Adrenal gland (tissue), 12 donors: ENCODE measurements around the gene SPATS1. TPM values are rescaled to one million over a fixed set of nuclear protein-coding genes. Genes with fewer than 3 reads are reported as not detected.

Source experiments
- DNase-seq, 7 donors: peaks; one replicate each; pipeline ENCODE4 v3.0.0-alpha.2; 2019 to 2020
- H3K27ac ChIP-seq, 5 donors: fragments of 200-600 bp; sonication (generic) in 4 of 5; 1 replicate in 3 of 5; 2 replicates in 2 of 5; pipeline versions ENCODE4 v1.5.1 to v1.8.0; 2016 to 2020; ENCODE audit warnings: mild to moderate bottlenecking in 1 of 5
- H3K27me3 ChIP-seq: fragments of 200-600 bp; 2 replicates; pipeline ENCODE4 v1.8.0; 2021
- H3K36me3 ChIP-seq, 2 donors: fragments of 200-600 bp; replicated peaks in 1 of 2; 1 replicate in 1 of 2; 2 replicates in 1 of 2; pipeline versions ENCODE4 v1.5.1 to v1.8.0; 2018 to 2022
- H3K4me1 ChIP-seq, 2 donors: fragments of 200-600 bp; replicated peaks in 1 of 2; 1 replicate in 1 of 2; 2 replicates in 1 of 2; pipeline versions ENCODE4 v1.5.1 to v1.8.0; 2018 to 2021
- H3K4me3 ChIP-seq, 4 donors: fragments of 200-600 bp; sonication (generic) in 3 of 4; one replicate each; pipeline ENCODE4 v1.5.1; 2016 to 2018
- H3K9me3 ChIP-seq, 3 donors: fragments of 200-600 bp; sonication (generic) in 1 of 3; replicated peaks in 1 of 3; 1 replicate in 2 of 3; 2 replicates in 1 of 3; pipeline versions ENCODE4 v1.5.1 to v1.8.0; 2016 to 2021
- CTCF ChIP-seq, 6 experiments: fragments of 450-650 bp in 4 of 6; fragments of 200-600 bp in 2 of 6; sonication (generic) in 1 of 6; IDR thresholded peaks; 1 replicate in 5 of 6; 2 replicates in 1 of 6; pipeline versions ENCODE4 v1.5.1 to v1.8.0; 2016 to 2021; ENCODE audit warnings: antibody characterized with exemption in 6 of 6, mild to moderate bottlenecking in 2 of 6, moderate library complexity in 1 of 6
- POLR2A ChIP-seq, 2 donors: fragments of 450-650 bp; IDR thresholded peaks; one replicate each; pipeline ENCODE4 v1.6.1; 2017; ENCODE audit warnings: antibody characterized with exemption in 2 of 2, mild to moderate bottlenecking in 2 of 2, moderate library complexity in 1 of 2
- WGBS, 4 donors: extraction: QIAGEN DNeasy Blood & Tissue Kit in 2 of 4; methylation state at CpG; one replicate each; pipeline versions ENCODE4 v1.1.5 to v1.1.7; 2013 to 2017; 5-methylcytosine and 5-hydroxymethylcytosine counted together
- intact Hi-C, 2 donors: fragments of 100-400 bp; cut with DNase I; formaldehyde crosslinking; loops; one replicate each; pipeline versions ENCODE4 v1.14.1 to v1.15.0; 2022 to 2023
- polyA plus RNA-seq, 3 donors: library from polyadenylated mRNA; stranded (reverse); fragments of 200-250 nt in 2 of 3; fragments of 350-450 nt in 1 of 3; fragmentation: Illumina TruSeq in 1 of 3; extraction: RNeasy Lipid Tissue Mini Kit (QIAGEN cat#74804) in 1 of 3; gene quantifications; one replicate each; pipeline ENCODE4 v1.2.3, GENCODE V29; 2013 to 2014
- total RNA-seq, 9 donors: library from RNA; depleted of rRNA in 4 of 9; stranded (reverse); fragments of >200 nt in 4 of 9; fragments of 120-200 nt in 1 of 9; fragmentation: NEBNext Ultra II Directional in 1 of 9; extraction: Animal tissue kit (Norgen Biotek cat#: 25700) in 1 of 9; gene quantifications; one replicate each; pipeline versions ENCODE4 v1.1.0 to v1.2.4, GENCODE V29; 2013 to 2023
- donor health status: healthy with polysubstance abuse.
- donor health status: Bipolar disorder and iron deficiency.
- donor health status: DM: yes; HTN: yes; CAD: no.
- donor health status: DM: no; HTN: no; CAD: no.
- donor health status: DM: no; HTN: no; CAD: no.
- donor health status: DM: yes; HTN: yes; CAD: no.

SPATS1 gene
- total and polyA plus RNA-seq, 12 donors = 0.15 TPM; not detected in 11

- Histone ChIP-seq H3K9me3 (no peaks in the 10 kb centered on the region), H3K36me3 (no peaks in the 10 kb centered on the region), H3K4me3 (no peak overlapping the region), H3K4me1 (no peaks in the 10 kb centered on the region), H3K27me3 (no peaks in the 10 kb centered on the region), H3K27ac (no peak overlapping the region)
- TF ChIP-seq CTCF (IDR thresholded peaks at IDR 0.05) (no peak), POLR2A (IDR thresholded peaks at IDR 0.05) (no peak)
- 85 to 92% (median 89%) methylated on average over 3 of the region's 3 CpGs for WGBS, 4 donors
- no peak for DNase-seq
- intact Hi-C loops = no loop called here
These were observed 24.3 kb downstream of the SPATS1 start for GRCh38 chr6:44366781-44367180.

GRCh38 chr6:44367681-44368080 is 25.2 kb downstream of the SPATS1 start:
- H3K27ac ChIP-seq = no peak overlapping the region
- H3K9me3 ChIP-seq = no peaks in the 10 kb centered on the region
- no peak overlapping the region for H3K4me3 ChIP-seq
- 31 to 49% (median 43%) methylated on average over 2 of the region's 2 CpGs for WGBS, 4 donors
- H3K27me3 ChIP-seq = no peaks in the 10 kb centered on the region
- no peaks in the 10 kb centered on the region for H3K4me1 ChIP-seq
- intact Hi-C loops = no loop called here
- no peak for DNase-seq
- TF ChIP-seq CTCF (IDR thresholded peaks at IDR 0.05) (no peak), POLR2A (IDR thresholded peaks at IDR 0.05) (no peak)
- no peaks in the 10 kb centered on the region for H3K36me3 ChIP-seq

- DNase-seq = no peak
- Histone ChIP-seq H3K4me1 (no peaks in the 10 kb centered on the region), H3K36me3 (no peaks in the 10 kb centered on the region), H3K4me3 (no peak overlapping the region), H3K27ac (no peak overlapping the region), H3K9me3 (no peaks in the 10 kb centered on the region), H3K27me3 (no peaks in the 10 kb centered on the region)
- no peak for TF ChIP-seq POLR2A (IDR thresholded peaks at IDR 0.05)
- no peak for TF ChIP-seq CTCF (IDR thresholded peaks at IDR 0.05)
- WGBS, 4 donors = 62 to 81% (median 72%) methylated on average over 3 of the region's 3 CpGs
- intact Hi-C loops = no loop called here
These were observed 30.6 kb downstream of the SPATS1 start for GRCh38 chr6:44373051-44373450.

- 64 to 69% (median 66%) methylated on average over 2 of the region's 2 CpGs for WGBS, 4 donors
- intact Hi-C loops = no loop called here
- no peak for DNase-seq
- no peaks in the 10 kb centered on the region for H3K9me3 ChIP-seq
- no peaks in the 10 kb centered on the region for H3K27me3 ChIP-seq
- no peaks in the 10 kb centered on the region for H3K4me1 ChIP-seq
- no peaks in the 10 kb centered on the region for H3K36me3 ChIP-seq
- H3K4me3 ChIP-seq = no peak overlapping the region
- TF ChIP-seq CTCF (IDR thresholded peaks at IDR 0.05) = no peak
- no peak for TF ChIP-seq POLR2A (IDR thresholded peaks at IDR 0.05)
- H3K27ac ChIP-seq = no peak overlapping the region
These were observed 31.3 kb downstream of the SPATS1 start for GRCh38 chr6:44373787-44374186.
